Measurements from ENCODE around the gene CD83. TPM values are rescaled to one million over a fixed set of nuclear protein-coding genes. Genes with fewer than 3 reads are reported as not detected.

CD83 gene
- total and polyA plus RNA-seq, 2 donors (not counting 1 experiment from before 2014, with no cell fraction given), result 320 to 332 TPM

- CTCF ChIA-PET, result interaction anchor here (0.8 to 2.6 kb wide), 4 partner anchors 16 to 307 kb away, joined by 3 to 9 read pairs (median 4); no protein-coding TSS in a partner anchor
- no peaks in the 10 kb centered on the region for H3K27me3 ChIP-seq (replicated peaks in 1 of 4; ENCODE audit: control extremely low read depth in 1 of 4, control insufficient read depth in 3 of 4, insufficient read depth in 4 of 4, low read length in 3 of 4)
- TF ChIP-seq EZH2 (IDR thresholded peaks at IDR 0.05; ENCODE audit: borderline replicate concordance, insufficient read depth, low read depth, low read length, poor library complexity, severe bottlenecking) (no peak), CTCF (IDR thresholded peaks at IDR 0.05) (no peak)
- Mint-ChIP-seq H3K9me3 (ENCODE audit: insufficient read depth) (no peaks in the 10 kb centered on the region), H3K27ac (no peak overlapping the region), H3K27me3 (no peaks in the 10 kb centered on the region), H3K4me1 (peaks cover 72% of the 10 kb centered on the region), H3K4me3 (no peak overlapping the region)
- POLR2A ChIA-PET, result interaction anchor here (0.7 kb wide), 1 partner anchor 291 kb away, joined by 3 read pairs; no protein-coding TSS in a partner anchor
- H3K4me2 ChIP-seq (replicated peaks; ENCODE audit: low read depth, low read length, poor library complexity, severe bottlenecking), result no peak overlapping the region
- no peak overlapping the region for H2AFZ ChIP-seq (ENCODE audit: insufficient read depth, low read depth, low read length, poor library complexity, severe bottlenecking)
- no peak for ATAC-seq (ENCODE audit: low read depth)
- WGBS (ENCODE audit: insufficient coverage), result 100% methylated on average over 3 of the region's 3 CpGs
- H3K9ac ChIP-seq (ENCODE audit: low read length), result no peak overlapping the region
- peaks cover 1 to 12% (median 8%) of the 10 kb centered on the region in 3 donors for H3K9me3 ChIP-seq (ENCODE audit: control extremely low read depth in 1 of 3, control insufficient read depth in 2 of 3, insufficient read depth in 1 of 3, low read length in 2 of 3)
- no peak for DNase-seq
- H3K4me1 ChIP-seq (ENCODE audit: control insufficient read depth in 2 of 2, insufficient read depth in 2 of 2, low read length in 2 of 2), result peaks cover 47 to 58% of the 10 kb centered on the region in 2 donors
- no peaks in the 10 kb centered on the region for H3K36me3 ChIP-seq (replicated peaks in 1 of 2; ENCODE audit: control extremely low read depth in 1 of 2, control insufficient read depth in 1 of 2, extremely low read depth in 1 of 2, insufficient read depth in 2 of 2, low read length in 1 of 2)
- peaks cover 31% of the 10 kb centered on the region for H3K79me2 ChIP-seq (ENCODE audit: control insufficient read depth, insufficient read depth, low read length)
- intact Hi-C loops (cut with micrococcal nuclease), result no loop called here
- no peak overlapping the region for H3K27ac ChIP-seq (ENCODE audit: low read length in 2 of 2)
- H3K4me3 ChIP-seq (ENCODE audit: control extremely low read depth in 1 of 5, extremely low read depth in 1 of 5, insufficient read depth in 1 of 5, low read depth in 2 of 5, low read length in 4 of 5), result no peak overlapping the region
- H4K20me1 ChIP-seq (ENCODE audit: control insufficient read depth, insufficient read depth, low read length, poor library complexity, severe bottlenecking), result no peaks in the 10 kb centered on the region
Observed at GRCh38 chr6:14102383-14102782, 15.2 kb upstream of the CD83 start.

- CTCF ChIA-PET, result interaction anchor here (1.0 to 5.4 kb wide), 3 partner anchors 10 to 37 kb away, joined by 3 to 87 read pairs (median 3); no protein-coding TSS in a partner anchor
- peaks cover 1 to 12% (median 9%) of the 10 kb centered on the region in 3 donors for H3K9me3 ChIP-seq (ENCODE audit: control extremely low read depth in 1 of 3, control insufficient read depth in 2 of 3, insufficient read depth in 1 of 3, low read length in 2 of 3)
- DNase-seq (no peak), ATAC-seq (ENCODE audit: low read depth) (no peak)
- peaks cover 23% of the 10 kb centered on the region for H3K79me2 ChIP-seq (ENCODE audit: control insufficient read depth, insufficient read depth, low read length)
- H3K36me3 ChIP-seq (replicated peaks in 1 of 2; ENCODE audit: control extremely low read depth in 1 of 2, control insufficient read depth in 1 of 2, extremely low read depth in 1 of 2, insufficient read depth in 2 of 2, low read length in 1 of 2), result no peaks in the 10 kb centered on the region
- intact Hi-C loops (cut with micrococcal nuclease), result no loop called here
- no peak overlapping the region for H3K4me2 ChIP-seq (replicated peaks; ENCODE audit: low read depth, low read length, poor library complexity, severe bottlenecking)
- POLR2A ChIA-PET, result interaction anchor here (1.2 to 6.4 kb wide), 2 partner anchors 10 to 38 kb away, joined by 5 to 131 read pairs; no protein-coding TSS in a partner anchor
- peaks cover 60 to 66% of the 10 kb centered on the region in 2 donors for H3K4me1 ChIP-seq (ENCODE audit: control insufficient read depth in 2 of 2, insufficient read depth in 2 of 2, low read length in 2 of 2)
- H3K9ac ChIP-seq (ENCODE audit: low read length), result no peak overlapping the region
- no peak overlapping the region for H2AFZ ChIP-seq (ENCODE audit: insufficient read depth, low read depth, low read length, poor library complexity, severe bottlenecking)
- no peak overlapping the region for H3K4me3 Mint-ChIP-seq
- H3K27me3 ChIP-seq (replicated peaks in 1 of 4; ENCODE audit: control extremely low read depth in 1 of 4, control insufficient read depth in 3 of 4, insufficient read depth in 4 of 4, low read length in 3 of 4), result no peaks in the 10 kb centered on the region
- peaks cover 84% of the 10 kb centered on the region for H3K4me1 Mint-ChIP-seq
- H3K27me3 Mint-ChIP-seq, result no peaks in the 10 kb centered on the region
- TF ChIP-seq CTCF (IDR thresholded peaks at IDR 0.05) (no peak), EZH2 (IDR thresholded peaks at IDR 0.05; ENCODE audit: borderline replicate concordance, insufficient read depth, low read depth, low read length, poor library complexity, severe bottlenecking) (no peak)
- no peak overlapping the region for H3K27ac ChIP-seq (ENCODE audit: low read length in 2 of 2)
- no peaks in the 10 kb centered on the region for H4K20me1 ChIP-seq (ENCODE audit: control insufficient read depth, insufficient read depth, low read length, poor library complexity, severe bottlenecking)
- H3K27ac Mint-ChIP-seq, result no peak overlapping the region
- H3K4me3 ChIP-seq (ENCODE audit: control extremely low read depth in 1 of 5, extremely low read depth in 1 of 5, insufficient read depth in 1 of 5, low read depth in 2 of 5, low read length in 4 of 5), result no peak overlapping the region
- no CpG with 5 or more reads among the region's 1 CpG for WGBS (ENCODE audit: insufficient coverage)
- H3K9me3 Mint-ChIP-seq (ENCODE audit: insufficient read depth), result no peaks in the 10 kb centered on the region
Observed at GRCh38 chr6:14105547-14105946, 12.0 kb upstream of the CD83 start.

Measured in B cell (primary cell).